GM23338 (cell line): ENCODE data around the gene MSS51.

ENCODE experiments used
- CREB1 ChIP-seq: fragments of 250-450 bp; sonication (Bioruptor Pico); IDR thresholded peaks from 2 replicates; pipeline ENCODE4 v1.5.0; 2020; ENCODE audit warnings: low read depth, mild to moderate bottlenecking, moderate library complexity
- EZH2 ChIP-seq: fragments of 200-600 bp; sonication (generic); IDR thresholded peaks from one replicate; pipeline ENCODE4 v1.8.0; 2017; ENCODE audit warnings: antibody characterized with exemption, mild to moderate bottlenecking, low read depth; ENCODE audit not compliant: unreplicated experiment
- EZH2phosphoT487 ChIP-seq: fragments of 200-600 bp; sonication (generic); IDR thresholded peaks from one replicate; pipeline ENCODE4 v1.8.1; 2018; ENCODE audit warnings: antibody characterized with exemption; ENCODE audit not compliant: unreplicated experiment
- JUNB ChIP-seq: IDR thresholded peaks from one replicate; pipeline ENCODE4 v1.6.1; 2016; ENCODE audit warnings: antibody characterized with exemption; ENCODE audit not compliant: unreplicated experiment
- POLR2AphosphoS5 ChIP-seq: IDR thresholded peaks from 2 replicates; pipeline ENCODE4 v1.6.1; 2016; ENCODE audit warnings: antibody characterized with exemption, low read depth
- STAT1 ChIP-seq: IDR thresholded peaks from one replicate; pipeline ENCODE4 v1.6.1; 2016; ENCODE audit warnings: antibody characterized with exemption; ENCODE audit not compliant: unreplicated experiment
- ZNF114 ChIP-seq: fragments of 250-450 bp; sonication (Bioruptor Pico); IDR thresholded peaks from 2 replicates; pipeline ENCODE4 v1.5.0; 2020; ENCODE audit warnings: mild to moderate bottlenecking, moderate library complexity
- ZNF331 ChIP-seq: fragments of 250-450 bp; sonication (Bioruptor Pico); IDR thresholded peaks from 2 replicates; pipeline ENCODE4 v1.5.0; 2020; ENCODE audit warnings: low read depth, mild to moderate bottlenecking, moderate library complexity
- TF ChIP-seq, protein P1 (sequence below): IDR thresholded peaks from one replicate; pipeline ENCODE4 v1.6.1; 2018; ENCODE audit warnings: antibody characterized with exemption; ENCODE audit not compliant: unreplicated experiment
- TF ChIP-seq, protein P2 (sequence below), 2 experiments: fragments of 200-600 bp in 1 of 2; sonication (generic) in 1 of 2; conservative IDR thresholded peaks; 2 replicates each; pipeline versions ENCODE4 v1.5.1 to v1.6.1; 2016 to 2017; ENCODE audit warnings: antibody characterized with exemption in 2 of 2, low read depth in 2 of 2, mild to moderate bottlenecking in 2 of 2, moderate library complexity in 1 of 2
- TF ChIP-seq, protein P3 (sequence below): IDR thresholded peaks from 2 replicates; pipeline ENCODE4 v1.6.1; 2016; ENCODE audit warnings: antibody characterized with exemption
- TF ChIP-seq, protein P4 (sequence below): fragments of 250-450 bp; sonication (Bioruptor Pico); IDR thresholded peaks from 2 replicates; pipeline ENCODE4 v1.5.0; 2020; ENCODE audit warnings: mild to moderate bottlenecking, moderate library complexity

DNA sequence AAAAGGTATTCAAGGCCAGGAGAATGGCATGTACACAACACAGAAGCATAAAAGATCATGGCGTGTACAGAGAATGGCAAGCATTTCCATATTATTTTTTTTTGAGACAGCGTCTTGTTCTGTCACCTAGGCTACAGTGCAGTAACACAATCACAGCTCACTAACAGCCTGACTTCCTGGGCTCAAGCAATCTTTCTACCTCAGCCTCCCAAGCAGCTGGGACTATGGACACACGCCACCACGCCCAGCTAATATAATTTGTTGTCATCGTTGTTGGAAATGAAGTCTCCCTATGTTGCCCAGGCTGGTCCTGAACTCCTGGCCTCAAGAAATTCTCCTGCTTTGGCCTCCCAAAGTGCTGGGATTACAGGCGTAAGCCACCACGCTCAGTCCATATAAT lies 46.8 kb downstream of the MSS51 start:
- TF ChIP-seq EZH2phosphoT487 (no peak), JUNB (no peak), EZH2 (no peak), ZNF331 (CRISPR knock-in tag) (no peak), ZNF114 (CRISPR knock-in tag) (no peak), POLR2AphosphoS5 (no peak), CREB1 (CRISPR knock-in tag) (no peak), STAT1 (no peak)
- TF ChIP-seq, protein P1, sequence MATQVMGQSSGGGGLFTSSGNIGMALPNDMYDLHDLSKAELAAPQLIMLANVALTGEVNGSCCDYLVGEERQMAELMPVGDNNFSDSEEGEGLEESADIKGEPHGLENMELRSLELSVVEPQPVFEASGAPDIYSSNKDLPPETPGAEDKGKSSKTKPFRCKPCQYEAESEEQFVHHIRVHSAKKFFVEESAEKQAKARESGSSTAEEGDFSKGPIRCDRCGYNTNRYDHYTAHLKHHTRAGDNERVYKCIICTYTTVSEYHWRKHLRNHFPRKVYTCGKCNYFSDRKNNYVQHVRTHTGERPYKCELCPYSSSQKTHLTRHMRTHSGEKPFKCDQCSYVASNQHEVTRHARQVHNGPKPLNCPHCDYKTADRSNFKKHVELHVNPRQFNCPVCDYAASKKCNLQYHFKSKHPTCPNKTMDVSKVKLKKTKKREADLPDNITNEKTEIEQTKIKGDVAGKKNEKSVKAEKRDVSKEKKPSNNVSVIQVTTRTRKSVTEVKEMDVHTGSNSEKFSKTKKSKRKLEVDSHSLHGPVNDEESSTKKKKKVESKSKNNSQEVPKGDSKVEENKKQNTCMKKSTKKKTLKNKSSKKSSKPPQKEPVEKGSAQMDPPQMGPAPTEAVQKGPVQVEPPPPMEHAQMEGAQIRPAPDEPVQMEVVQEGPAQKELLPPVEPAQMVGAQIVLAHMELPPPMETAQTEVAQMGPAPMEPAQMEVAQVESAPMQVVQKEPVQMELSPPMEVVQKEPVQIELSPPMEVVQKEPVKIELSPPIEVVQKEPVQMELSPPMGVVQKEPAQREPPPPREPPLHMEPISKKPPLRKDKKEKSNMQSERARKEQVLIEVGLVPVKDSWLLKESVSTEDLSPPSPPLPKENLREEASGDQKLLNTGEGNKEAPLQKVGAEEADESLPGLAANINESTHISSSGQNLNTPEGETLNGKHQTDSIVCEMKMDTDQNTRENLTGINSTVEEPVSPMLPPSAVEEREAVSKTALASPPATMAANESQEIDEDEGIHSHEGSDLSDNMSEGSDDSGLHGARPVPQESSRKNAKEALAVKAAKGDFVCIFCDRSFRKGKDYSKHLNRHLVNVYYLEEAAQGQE = no peak
- TF ChIP-seq, protein P2, sequence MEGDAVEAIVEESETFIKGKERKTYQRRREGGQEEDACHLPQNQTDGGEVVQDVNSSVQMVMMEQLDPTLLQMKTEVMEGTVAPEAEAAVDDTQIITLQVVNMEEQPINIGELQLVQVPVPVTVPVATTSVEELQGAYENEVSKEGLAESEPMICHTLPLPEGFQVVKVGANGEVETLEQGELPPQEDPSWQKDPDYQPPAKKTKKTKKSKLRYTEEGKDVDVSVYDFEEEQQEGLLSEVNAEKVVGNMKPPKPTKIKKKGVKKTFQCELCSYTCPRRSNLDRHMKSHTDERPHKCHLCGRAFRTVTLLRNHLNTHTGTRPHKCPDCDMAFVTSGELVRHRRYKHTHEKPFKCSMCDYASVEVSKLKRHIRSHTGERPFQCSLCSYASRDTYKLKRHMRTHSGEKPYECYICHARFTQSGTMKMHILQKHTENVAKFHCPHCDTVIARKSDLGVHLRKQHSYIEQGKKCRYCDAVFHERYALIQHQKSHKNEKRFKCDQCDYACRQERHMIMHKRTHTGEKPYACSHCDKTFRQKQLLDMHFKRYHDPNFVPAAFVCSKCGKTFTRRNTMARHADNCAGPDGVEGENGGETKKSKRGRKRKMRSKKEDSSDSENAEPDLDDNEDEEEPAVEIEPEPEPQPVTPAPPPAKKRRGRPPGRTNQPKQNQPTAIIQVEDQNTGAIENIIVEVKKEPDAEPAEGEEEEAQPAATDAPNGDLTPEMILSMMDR (conservative IDR thresholded peaks at IDR 0.05; ENCODE audit: low read depth in 2 of 2) = no peak
- TF ChIP-seq, protein P3, sequence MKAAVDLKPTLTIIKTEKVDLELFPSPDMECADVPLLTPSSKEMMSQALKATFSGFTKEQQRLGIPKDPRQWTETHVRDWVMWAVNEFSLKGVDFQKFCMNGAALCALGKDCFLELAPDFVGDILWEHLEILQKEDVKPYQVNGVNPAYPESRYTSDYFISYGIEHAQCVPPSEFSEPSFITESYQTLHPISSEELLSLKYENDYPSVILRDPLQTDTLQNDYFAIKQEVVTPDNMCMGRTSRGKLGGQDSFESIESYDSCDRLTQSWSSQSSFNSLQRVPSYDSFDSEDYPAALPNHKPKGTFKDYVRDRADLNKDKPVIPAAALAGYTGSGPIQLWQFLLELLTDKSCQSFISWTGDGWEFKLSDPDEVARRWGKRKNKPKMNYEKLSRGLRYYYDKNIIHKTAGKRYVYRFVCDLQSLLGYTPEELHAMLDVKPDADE = no peak
- TF ChIP-seq, protein P4, sequence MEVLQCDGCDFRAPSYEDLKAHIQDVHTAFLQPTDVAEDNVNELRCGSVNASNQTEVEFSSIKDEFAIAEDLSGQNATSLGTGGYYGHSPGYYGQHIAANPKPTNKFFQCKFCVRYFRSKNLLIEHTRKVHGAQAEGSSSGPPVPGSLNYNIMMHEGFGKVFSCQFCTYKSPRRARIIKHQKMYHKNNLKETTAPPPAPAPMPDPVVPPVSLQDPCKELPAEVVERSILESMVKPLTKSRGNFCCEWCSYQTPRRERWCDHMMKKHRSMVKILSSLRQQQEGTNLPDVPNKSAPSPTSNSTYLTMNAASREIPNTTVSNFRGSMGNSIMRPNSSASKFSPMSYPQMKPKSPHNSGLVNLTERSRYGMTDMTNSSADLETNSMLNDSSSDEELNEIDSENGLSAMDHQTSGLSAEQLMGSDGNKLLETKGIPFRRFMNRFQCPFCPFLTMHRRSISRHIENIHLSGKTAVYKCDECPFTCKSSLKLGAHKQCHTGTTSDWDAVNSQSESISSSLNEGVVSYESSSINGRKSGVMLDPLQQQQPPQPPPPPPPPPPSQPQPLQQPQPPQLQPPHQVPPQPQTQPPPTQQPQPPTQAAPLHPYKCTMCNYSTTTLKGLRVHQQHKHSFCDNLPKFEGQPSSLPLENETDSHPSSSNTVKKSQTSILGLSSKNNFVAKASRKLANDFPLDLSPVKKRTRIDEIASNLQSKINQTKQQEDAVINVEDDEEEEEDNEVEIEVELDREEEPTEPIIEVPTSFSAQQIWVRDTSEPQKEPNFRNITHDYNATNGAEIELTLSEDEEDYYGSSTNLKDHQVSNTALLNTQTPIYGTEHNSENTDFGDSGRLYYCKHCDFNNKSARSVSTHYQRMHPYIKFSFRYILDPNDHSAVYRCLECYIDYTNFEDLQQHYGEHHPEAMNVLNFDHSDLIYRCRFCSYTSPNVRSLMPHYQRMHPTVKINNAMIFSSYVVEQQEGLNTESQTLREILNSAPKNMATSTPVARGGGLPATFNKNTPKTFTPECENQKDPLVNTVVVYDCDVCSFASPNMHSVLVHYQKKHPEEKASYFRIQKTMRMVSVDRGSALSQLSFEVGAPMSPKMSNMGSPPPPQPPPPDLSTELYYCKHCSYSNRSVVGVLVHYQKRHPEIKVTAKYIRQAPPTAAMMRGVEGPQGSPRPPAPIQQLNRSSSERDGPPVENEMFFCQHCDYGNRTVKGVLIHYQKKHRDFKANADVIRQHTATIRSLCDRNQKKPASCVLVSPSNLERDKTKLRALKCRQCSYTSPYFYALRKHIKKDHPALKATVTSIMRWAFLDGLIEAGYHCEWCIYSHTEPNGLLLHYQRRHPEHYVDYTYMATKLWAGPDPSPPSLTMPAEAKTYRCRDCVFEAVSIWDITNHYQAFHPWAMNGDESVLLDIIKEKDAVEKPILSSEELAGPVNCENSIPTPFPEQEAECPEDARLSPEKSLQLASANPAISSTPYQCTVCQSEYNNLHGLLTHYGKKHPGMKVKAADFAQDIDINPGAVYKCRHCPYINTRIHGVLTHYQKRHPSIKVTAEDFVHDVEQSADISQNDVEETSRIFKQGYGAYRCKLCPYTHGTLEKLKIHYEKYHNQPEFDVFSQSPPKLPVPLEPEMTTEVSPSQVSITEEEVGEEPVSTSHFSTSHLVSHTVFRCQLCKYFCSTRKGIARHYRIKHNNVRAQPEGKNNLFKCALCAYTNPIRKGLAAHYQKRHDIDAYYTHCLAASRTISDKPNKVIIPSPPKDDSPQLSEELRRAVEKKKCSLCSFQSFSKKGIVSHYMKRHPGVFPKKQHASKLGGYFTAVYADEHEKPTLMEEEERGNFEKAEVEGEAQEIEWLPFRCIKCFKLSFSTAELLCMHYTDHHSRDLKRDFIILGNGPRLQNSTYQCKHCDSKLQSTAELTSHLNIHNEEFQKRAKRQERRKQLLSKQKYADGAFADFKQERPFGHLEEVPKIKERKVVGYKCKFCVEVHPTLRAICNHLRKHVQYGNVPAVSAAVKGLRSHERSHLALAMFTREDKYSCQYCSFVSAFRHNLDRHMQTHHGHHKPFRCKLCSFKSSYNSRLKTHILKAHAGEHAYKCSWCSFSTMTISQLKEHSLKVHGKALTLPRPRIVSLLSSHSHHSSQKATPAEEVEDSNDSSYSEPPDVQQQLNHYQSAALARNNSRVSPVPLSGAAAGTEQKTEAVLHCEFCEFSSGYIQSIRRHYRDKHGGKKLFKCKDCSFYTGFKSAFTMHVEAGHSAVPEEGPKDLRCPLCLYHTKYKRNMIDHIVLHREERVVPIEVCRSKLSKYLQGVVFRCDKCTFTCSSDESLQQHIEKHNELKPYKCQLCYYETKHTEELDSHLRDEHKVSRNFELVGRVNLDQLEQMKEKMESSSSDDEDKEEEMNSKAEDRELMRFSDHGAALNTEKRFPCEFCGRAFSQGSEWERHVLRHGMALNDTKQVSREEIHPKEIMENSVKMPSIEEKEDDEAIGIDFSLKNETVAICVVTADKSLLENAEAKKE (CRISPR knock-in tag) = no peak
